ENCODE data around the gene ABCC5. TPM values are rescaled to one million over a fixed set of nuclear protein-coding genes. Genes with fewer than 3 reads are reported as not detected.

ABCC5 gene
- total RNA-seq, 1 experiment from 2014 or later: 37.6 TPM

DNA sequence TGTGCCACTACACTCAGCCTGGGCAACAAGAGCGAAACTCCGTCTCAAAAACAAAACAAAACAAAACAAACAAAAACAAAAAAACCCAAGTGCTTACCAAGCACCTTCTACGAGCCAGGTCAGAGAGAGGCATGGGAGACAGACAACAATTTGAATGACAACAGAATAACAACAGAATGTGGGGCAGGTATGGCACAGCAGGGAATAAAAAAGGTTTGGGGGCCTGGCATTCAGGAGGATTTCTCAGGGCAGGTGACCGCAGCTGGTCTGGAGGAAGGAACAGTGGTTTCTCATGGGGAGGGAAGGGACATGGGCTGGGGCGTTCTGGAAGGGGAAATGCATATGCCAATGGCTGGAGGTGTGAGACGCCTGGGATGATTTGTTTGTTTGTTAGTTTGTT lies 110.5 kb downstream of the ABCC5 start:
- H3K56ac ChIP-seq (ENCODE audit: insufficient read length, low read depth, low read length): no peak overlapping the region
- H3K9me3 ChIP-seq (ENCODE audit: control insufficient read depth, low read depth, low read length): no peaks in the 10 kb centered on the region
- peaks cover 3% of the 10 kb centered on the region; the same call in 1 of the 2 replicates for H3K4me1 ChIP-seq (ENCODE audit: insufficient read depth, low read length)
- Mint-ChIP-seq H3K4me1 (peaks cover 4 to 15% of the 10 kb centered on the region in 2 experiments), H3K36me3 (ENCODE audit: insufficient read depth in 1 of 3, low read depth in 3 of 3) (no peaks in the 10 kb centered on the region; a peak in 1 of 7 replicates), H3K27ac (peak overlapping the region in 2 of 3 experiments; percentile 36 to 38; a peak in 5 of 7 replicates), H3K4me3 (no peak overlapping the region; a peak in 1 of 5 replicates), H3K27me3 (ENCODE audit: low read depth) (no peaks in the 10 kb centered on the region; the same call in 1 of the 2 replicates), H3K9me3 (no peaks in the 10 kb centered on the region)
- H4K8ac ChIP-seq (replicated peaks; ENCODE audit: insufficient read length, low read depth, low read length): no peak overlapping the region
- no peaks in the 10 kb centered on the region for H3K23me2 ChIP-seq (ENCODE audit: insufficient read length, low read depth, low read length, poor library complexity, severe bottlenecking)
- no peak overlapping the region for H2AFZ ChIP-seq (ENCODE audit: low read length)
- no peak overlapping the region for H3K4me2 ChIP-seq (ENCODE audit: insufficient read depth, insufficient read length, low read length)
- TF ChIP-seq CTCF (conservative IDR thresholded peaks at IDR 0.05): no peak
- no peak overlapping the region for H2AK5ac ChIP-seq (ENCODE audit: insufficient read length, low read length)
- H4K5ac ChIP-seq (ENCODE audit: insufficient read length, low read depth, low read length): no peak overlapping the region
- H2BK12ac ChIP-seq (ENCODE audit: insufficient read length, low read depth, low read length): no peak overlapping the region
- WGBS (ENCODE audit: extremely low coverage, insufficient read length, low lambda C conversion rate): no CpG with 5 or more reads among the region's 6 CpGs
- H2BK120ac ChIP-seq (ENCODE audit: low read depth, low read length, poor library complexity, severe bottlenecking): no peak overlapping the region
- H2BK20ac ChIP-seq (ENCODE audit: low read depth, low read length, poor library complexity, severe bottlenecking): no peak overlapping the region
- no peak overlapping the region for H3T11ph ChIP-seq (ENCODE audit: low read length)
- no peak overlapping the region for H3K14ac ChIP-seq (ENCODE audit: insufficient read depth, low read length)
- no peaks in the 10 kb centered on the region for H4K20me1 ChIP-seq (ENCODE audit: control insufficient read depth, insufficient read depth, insufficient read length)
- H2BK15ac ChIP-seq (ENCODE audit: low read depth, low read length): no peak overlapping the region
- DNase-seq: peak; percentile 40
- no peaks in the 10 kb centered on the region for H3K27me3 ChIP-seq (ENCODE audit: insufficient read depth, low read length)
- no peak overlapping the region for H3K23ac ChIP-seq (ENCODE audit: insufficient read length, low read depth, low read length)
- H3K4ac ChIP-seq (ENCODE audit: low read depth, low read length): no peak overlapping the region
- no peak overlapping the region for H2BK5ac ChIP-seq (ENCODE audit: insufficient read length, low read length)
- no peak overlapping the region for H4K91ac ChIP-seq (ENCODE audit: insufficient read length, low read depth, low read length)
- no peak overlapping the region for H3K27ac ChIP-seq (ENCODE audit: insufficient read length, low read depth, low read length)
- no peaks in the 10 kb centered on the region for H3K79me2 ChIP-seq (ENCODE audit: insufficient read depth, low read length)
- H3K18ac ChIP-seq (ENCODE audit: insufficient read length, low read depth, low read length): no peak overlapping the region
- no peak overlapping the region for H3K9ac ChIP-seq (ENCODE audit: extremely low read depth, insufficient read length, low read length)
- no peaks in the 10 kb centered on the region for H3K79me1 ChIP-seq (ENCODE audit: insufficient read depth, low read depth, low read length, poor library complexity, severe bottlenecking)
